K562 (cell line): ENCODE results near the gene CRTC3. TPM values are rescaled to one million over a fixed set of nuclear protein-coding genes. Genes with fewer than 3 reads are reported as not detected.

Experiments
- ATAC-seq: fragments of 200-7000 bp; cut with Tn5 transposase; 3 replicates; pipeline ENCODE4 v1.9.1; 2020; ENCODE audit warnings: moderate library complexity
- BruUV-seq: library from RNA; stranded (reverse); fragments of 400-500 nt; replicated peaks from 2 replicates; lab custom pipeline; 2021; lab: Mats Ljungman, UMichigan
- CTCF ChIA-PET: fragments of 300-600 bp; formaldehyde crosslinking; extraction: SDS; loops from one replicate; lab custom pipeline; 2021; ENCODE audit warnings: low intra/inter-chr PET ratio; lab: Yijun Ruan, JAX
- POLR2A ChIA-PET: fragments of 300-600, 350-650 bp; sonication (Branson Sonifier 250); formaldehyde crosslinking; extraction: SDS; loops from one replicate; lab custom pipeline; 2021; ENCODE audit warnings: antibody characterized with exemption, inconsistent platforms; lab: Yijun Ruan, JAX
- DNase-seq, 4 experiments: peaks; one replicate each; pipeline versions ENCODE4 v3.0.0 to v3.0.0-alpha.2; 2011 to 2018; ENCODE audit warnings: low spot score in 3 of 4, mixed read lengths in 3 of 4; ENCODE audit errors: extremely low read depth in 1 of 4
- FAIRE-seq: peaks from 2 replicates; lab custom pipeline; 2011; peaks lifted over from hg19 to GRCh38; lab: Jason Lieb, UNC
- H2AFZ ChIP-seq: 2 replicates; pipeline ENCODE4 v1.6.0; 2011; ENCODE audit warnings: low read depth, low read length, control low read depth, inconsistent platforms
- H3K27ac ChIP-seq: fragments of 200-600 bp; 3 replicates; pipeline ENCODE4 v1.8.0; 2011; ENCODE audit warnings: low read depth, mild to moderate bottlenecking, control low read depth, inconsistent platforms, low read length, moderate library complexity, mixed read lengths; ENCODE audit errors: extremely low read depth
- H3K27me3 ChIP-seq, 2 experiments: fragments of 300-600 bp in 1 of 2; 2 replicates in 1 of 2; 3 replicates in 1 of 2; pipeline versions ENCODE4 v1.6.0 to v1.8.0; 2011; ENCODE audit warnings: inconsistent platforms in 2 of 2, low read length in 2 of 2, mild to moderate bottlenecking in 1 of 2, mixed read lengths in 1 of 2, moderate library complexity in 1 of 2; ENCODE audit not compliant: control insufficient read depth in 2 of 2, insufficient read depth in 2 of 2
- H3K36me3 ChIP-seq: fragments of 300-600 bp; 3 replicates; pipeline ENCODE4 v1.8.0; 2011; ENCODE audit warnings: mild to moderate bottlenecking, low read length, inconsistent platforms; ENCODE audit not compliant: control insufficient read depth, insufficient read depth
- H3K4me1 ChIP-seq, 2 experiments: fragments of 200-600 bp in 1 of 2; replicated peaks in 1 of 2; 2 replicates in 1 of 2; 3 replicates in 1 of 2; pipeline versions ENCODE4 v1.5.1 to v1.8.0; 2011; ENCODE audit warnings: inconsistent platforms in 2 of 2, low read length in 2 of 2, mild to moderate bottlenecking in 1 of 2, mixed read lengths in 1 of 2, moderate library complexity in 1 of 2; ENCODE audit not compliant: control insufficient read depth in 2 of 2, insufficient read depth in 2 of 2
- H3K4me2 ChIP-seq: 2 replicates; pipeline ENCODE4 v1.6.1; 2011; ENCODE audit warnings: low read length, control low read depth, inconsistent platforms, mixed read lengths; ENCODE audit not compliant: insufficient read depth
- H3K4me3 ChIP-seq: fragments of 200-600 bp; sonication (generic), shearing (Covaris generic); 2 replicates; pipeline ENCODE4 v1.5.1; 2016; ENCODE audit warnings: control low read depth, inconsistent platforms
- H3K79me2 ChIP-seq: fragments of 200-600 bp; 3 replicates; pipeline ENCODE4 v1.8.0; 2011; ENCODE audit warnings: low read length, inconsistent platforms; ENCODE audit not compliant: control insufficient read depth, insufficient read depth
- H3K9ac ChIP-seq, 2 experiments: 2 replicates each; pipeline versions ENCODE4 v1.6.0 to v1.6.1; 2011; ENCODE audit warnings: low read depth in 2 of 2, low read length in 2 of 2, control low read depth in 1 of 2, inconsistent platforms in 1 of 2, mild to moderate bottlenecking in 1 of 2, mixed read lengths in 1 of 2; ENCODE audit not compliant: insufficient read depth in 1 of 2
- H3K9me1 ChIP-seq: one replicate; pipeline ENCODE4 v1.6.0; 2011; ENCODE audit warnings: inconsistent platforms, mild to moderate bottlenecking, low read length, moderate library complexity; ENCODE audit not compliant: control insufficient read depth, insufficient read depth
- H3K9me3 ChIP-seq: replicated peaks from 2 replicates; pipeline ENCODE4 v1.5.1; 2011; ENCODE audit warnings: low read depth, low read length, inconsistent platforms; ENCODE audit not compliant: control insufficient read depth, insufficient read depth
- H4K20me1 ChIP-seq: replicated peaks from 2 replicates; pipeline ENCODE4 v1.6.1; 2011; ENCODE audit warnings: low read length, inconsistent platforms, mixed read lengths; ENCODE audit not compliant: control insufficient read depth, insufficient read depth
- FOXM1 ChIP-seq, 2 experiments: fragments of 450-650 bp in 1 of 2; sonication (generic) in 1 of 2; formaldehyde crosslinking in 1 of 2; IDR thresholded peaks; 2 replicates each; pipeline versions ENCODE4 v1.6.1 to v1.9.0; 2017 to 2022; ENCODE audit warnings: low read depth in 2 of 2, mild to moderate bottlenecking in 2 of 2, missing genetic modification reagents in 1 of 2, moderate library complexity in 1 of 2
- RAD21 ChIP-seq, 2 experiments: fragments of 250-450 bp in 1 of 2; fragments of 450-650 bp in 1 of 2; sonication (Bioruptor Pico) in 1 of 2; formaldehyde crosslinking in 1 of 2; IDR thresholded peaks in 1 of 2; conservative IDR thresholded peaks in 1 of 2; 2 replicates each; pipeline versions ENCODE4 v1.4.0 to v1.8.0; 2020 to 2022; ENCODE audit warnings: mild to moderate bottlenecking in 2 of 2, moderate library complexity in 1 of 2
- ZFP36 ChIP-seq: fragments of 150-350 bp; IDR thresholded peaks from 2 replicates; pipeline ENCODE4 v1.6.1; 2018; ENCODE audit warnings: low read length, low read depth; ENCODE audit not compliant: partially characterized antibody
- ZNF766 ChIP-seq: fragments of 200-800 bp; sonication (Bioruptor generic); conservative IDR thresholded peaks from 2 replicates; pipeline ENCODE4 v1.6.1; 2016; ENCODE audit warnings: missing genetic modification characterization, missing compliant biosample characterization
- WGBS: fragments of 100-300 bp; shearing (Covaris generic); methylation state at CpG from one replicate; pipeline ENCODE4 v1.1.6; 2016; ENCODE audit warnings: low coverage, mixed read lengths; ENCODE audit not compliant: insufficient coverage; ENCODE audit errors: missing lambda C conversion rate; 5-methylcytosine and 5-hydroxymethylcytosine counted together
- in situ Hi-C: fragments of 300-500 bp; cut with MboI; formaldehyde crosslinking; loops from 4 replicates; pipeline ENCODE4 v1.15.0; 2018; ENCODE audit warnings: inconsistent platforms, mixed read lengths
- intact Hi-C: fragments of 100-400 bp; cut with micrococcal nuclease; formaldehyde crosslinking; loops from 2 replicates; pipeline ENCODE4 v1.14.2; 2022
- polyA plus RNA-seq, 8 experiments: library from polyadenylated mRNA; depleted of rRNA in 4 of 8; stranded (reverse) in 5 of 8; unstranded in 3 of 8; fragments of >200 nt; fragmentation: Nextera tagmentation in 2 of 8; fragmentation: Illumina TruSeq in 1 of 8; extraction: Ambion mirVana in 2 of 8; extraction: Trizol in 1 of 8; gene quantifications; 2 replicates each; pipeline versions ENCODE4 v1.2.1 to v1.2.3, GENCODE V29; 2011 to 2014; ENCODE audit warnings: inconsistent platforms in 1 of 8, missing spikeins in 1 of 8
- total RNA-seq, 7 experiments: library from RNA; depleted of rRNA in 6 of 7; stranded (reverse); fragments of >200 nt in 6 of 7; fragmentation: Illumina TruSeq in 2 of 7; extraction: Trizol in 2 of 7; gene quantifications; 2 replicates each; pipeline versions ENCODE4 v1.2.1 to v1.2.3, GENCODE V29; 2011 to 2021; ENCODE audit warnings: low replicate concordance in 1 of 7
- TF ChIP-seq, protein P1 (sequence below): sonication (generic); formaldehyde crosslinking; IDR thresholded peaks from 2 replicates; pipeline ENCODE4 v1.8.1; 2023; ENCODE audit warnings: mild to moderate bottlenecking, missing genetic modification reagents, moderate library complexity
- TF ChIP-seq, protein P2 (sequence below), 2 experiments: fragments of 450-650 bp in 1 of 2; IDR thresholded peaks; 2 replicates each; pipeline ENCODE4 v1.6.1; 2011 to 2017; ENCODE audit warnings: low read depth in 2 of 2, antibody characterized with exemption in 1 of 2, borderline replicate concordance in 1 of 2, low read length in 1 of 2, mild to moderate bottlenecking in 1 of 2, mixed read lengths in 1 of 2; ENCODE audit not compliant: control insufficient read depth in 1 of 2

Gene CRTC3
- total and polyA plus RNA-seq, 9 of the 15 experiments (the other 6 are each of a cell fraction or from before 2014, with no cell fraction given), result 1.2 to 19.0 (median 11.6) TPM

DNA sequence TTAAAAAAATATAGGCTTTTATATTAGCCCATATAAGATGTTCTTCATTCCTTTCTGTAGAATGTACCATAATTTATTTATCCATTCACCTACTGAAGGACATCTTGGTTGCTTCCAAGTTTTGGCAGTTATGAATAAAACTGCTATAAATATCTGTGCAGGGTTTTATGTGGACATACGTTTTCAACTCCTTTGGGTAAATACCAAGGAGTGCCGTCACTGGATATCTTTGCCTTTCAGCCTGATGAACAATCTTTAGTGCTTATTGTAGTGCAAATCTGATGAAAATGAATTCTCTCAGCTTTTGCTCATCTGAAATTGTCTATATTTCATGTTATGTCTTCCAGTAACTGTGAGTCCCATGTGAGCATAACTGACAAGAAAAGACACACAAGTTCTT is 160.9 kb downstream of the CRTC3 start (continued):
- TF ChIP-seq, protein P1, sequence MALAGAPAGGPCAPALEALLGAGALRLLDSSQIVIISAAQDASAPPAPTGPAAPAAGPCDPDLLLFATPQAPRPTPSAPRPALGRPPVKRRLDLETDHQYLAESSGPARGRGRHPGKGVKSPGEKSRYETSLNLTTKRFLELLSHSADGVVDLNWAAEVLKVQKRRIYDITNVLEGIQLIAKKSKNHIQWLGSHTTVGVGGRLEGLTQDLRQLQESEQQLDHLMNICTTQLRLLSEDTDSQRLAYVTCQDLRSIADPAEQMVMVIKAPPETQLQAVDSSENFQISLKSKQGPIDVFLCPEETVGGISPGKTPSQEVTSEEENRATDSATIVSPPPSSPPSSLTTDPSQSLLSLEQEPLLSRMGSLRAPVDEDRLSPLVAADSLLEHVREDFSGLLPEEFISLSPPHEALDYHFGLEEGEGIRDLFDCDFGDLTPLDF, result no peak
- TF ChIP-seq ZFP36 (no peak), ZNF766 (CRISPR knock-in tag) (no peak)

DNA sequence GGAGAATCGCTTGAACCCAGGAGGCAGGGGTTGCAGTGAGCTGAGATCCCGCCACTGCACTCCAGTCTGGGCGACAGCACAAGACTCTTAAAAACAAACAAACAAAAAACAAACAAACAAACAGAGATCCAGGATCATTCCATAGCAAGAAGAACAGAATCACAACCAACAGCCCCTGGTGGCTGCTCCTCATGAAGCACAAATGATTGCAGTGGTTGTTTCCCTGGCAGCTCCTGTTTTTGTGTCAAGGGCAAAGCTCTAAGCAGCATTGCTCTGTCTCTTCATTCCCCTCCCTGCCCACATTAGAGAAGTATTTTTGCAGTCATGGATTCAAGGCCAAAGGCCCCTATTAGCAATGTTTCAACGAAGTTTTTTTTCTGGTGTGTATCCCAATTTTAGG is 161.6 kb downstream of the CRTC3 start:
- ChIA-PET CTCF (no interaction called here), POLR2A (no interaction called here)
- Histone ChIP-seq H3K4me3 (no peak overlapping the region), H4K20me1 (no peaks in the 10 kb centered on the region), H3K27ac (no peak overlapping the region), H3K27me3 (no peaks in the 10 kb centered on the region), H3K9me3 (no peaks in the 10 kb centered on the region; the same call in 1 of the 2 replicates), H3K36me3 (no peaks in the 10 kb centered on the region; the same call in 2 of the 3 replicates), H3K79me2 (no peaks in the 10 kb centered on the region), H3K4me2 (no peak overlapping the region), H3K9ac (no peak overlapping the region), H2AFZ (no peak overlapping the region), H3K4me1 (peaks cover 0 to 7% of the 10 kb centered on the region in 2 experiments; a peak in 3 of 5 replicates), H3K9me1 (no peaks in the 10 kb centered on the region)
- TF ChIP-seq, protein P2, sequence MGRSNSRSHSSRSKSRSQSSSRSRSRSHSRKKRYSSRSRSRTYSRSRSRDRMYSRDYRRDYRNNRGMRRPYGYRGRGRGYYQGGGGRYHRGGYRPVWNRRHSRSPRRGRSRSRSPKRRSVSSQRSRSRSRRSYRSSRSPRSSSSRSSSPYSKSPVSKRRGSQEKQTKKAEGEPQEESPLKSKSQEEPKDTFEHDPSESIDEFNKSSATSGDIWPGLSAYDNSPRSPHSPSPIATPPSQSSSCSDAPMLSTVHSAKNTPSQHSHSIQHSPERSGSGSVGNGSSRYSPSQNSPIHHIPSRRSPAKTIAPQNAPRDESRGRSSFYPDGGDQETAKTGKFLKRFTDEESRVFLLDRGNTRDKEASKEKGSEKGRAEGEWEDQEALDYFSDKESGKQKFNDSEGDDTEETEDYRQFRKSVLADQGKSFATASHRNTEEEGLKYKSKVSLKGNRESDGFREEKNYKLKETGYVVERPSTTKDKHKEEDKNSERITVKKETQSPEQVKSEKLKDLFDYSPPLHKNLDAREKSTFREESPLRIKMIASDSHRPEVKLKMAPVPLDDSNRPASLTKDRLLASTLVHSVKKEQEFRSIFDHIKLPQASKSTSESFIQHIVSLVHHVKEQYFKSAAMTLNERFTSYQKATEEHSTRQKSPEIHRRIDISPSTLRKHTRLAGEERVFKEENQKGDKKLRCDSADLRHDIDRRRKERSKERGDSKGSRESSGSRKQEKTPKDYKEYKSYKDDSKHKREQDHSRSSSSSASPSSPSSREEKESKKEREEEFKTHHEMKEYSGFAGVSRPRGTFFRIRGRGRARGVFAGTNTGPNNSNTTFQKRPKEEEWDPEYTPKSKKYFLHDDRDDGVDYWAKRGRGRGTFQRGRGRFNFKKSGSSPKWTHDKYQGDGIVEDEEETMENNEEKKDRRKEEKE (IDR thresholded peaks at IDR 0.05; ENCODE audit: borderline replicate concordance in 1 of 2, control insufficient read depth in 1 of 2, low read depth in 2 of 2, low read length in 1 of 2), result no peak
- no peak for TF ChIP-seq FOXM1 (IDR thresholded peaks at IDR 0.05; ENCODE audit: low read depth)
- TF ChIP-seq FOXM1 (CRISPR knock-in tag; IDR thresholded peaks at IDR 0.05; ENCODE audit: low read depth), result no peak
- peak in 1 of 2 experiments; percentile 19; a peak in 1 of 4 replicates for TF ChIP-seq RAD21 (CRISPR knock-in tag; conservative IDR thresholded peaks at IDR 0.05 in 1 of 2, IDR thresholded peaks at IDR 0.05 in 1 of 2)
- no TSS peak for BruUV-seq
- intact Hi-C loops, result loop anchor here (5.0 to 10.0 kb wide), 3 partner anchors 196 to 369 kb away; no protein-coding TSS in a partner anchor
- FAIRE-seq (no peak), DNase-seq (no peak), ATAC-seq (no peak)
- in situ Hi-C loops, result loop anchor here (10.0 kb wide), 1 partner anchor 47 kb away; no protein-coding TSS in a partner anchor
- WGBS, result 66% methylated on average over 4 of the region's 4 CpGs
